Endothelial cell of umbilical vein (primary cell): ENCODE results near the gene C5AR1. TPM values are rescaled to one million over a fixed set of nuclear protein-coding genes. Genes with fewer than 3 reads are reported as not detected.

Source experiments
- BruUV-seq: library from RNA; stranded (reverse); fragments of 400-500 nt; replicated peaks from 2 replicates; lab custom pipeline; 2021; lab: Mats Ljungman, UMichigan
- CTCF ChIA-PET: fragments of 300-600, 350-600 bp; sonication (Branson Sonifier 250); formaldehyde crosslinking; loops from one replicate; lab custom pipeline; 2021; ENCODE audit warnings: antibody characterized with exemption, inconsistent platforms; lab: Charles Lee
- POLR2A ChIA-PET: fragments of 300-600, 350-600 bp; sonication (Branson Sonifier 250); formaldehyde crosslinking; loops from one replicate; lab custom pipeline; 2021; ENCODE audit warnings: antibody characterized with exemption, inconsistent platforms; lab: Charles Lee
- DNase-seq: peaks from one replicate; pipeline ENCODE4 v3.0.0-alpha.2; 2011; ENCODE audit warnings: low read depth, low spot score
- FAIRE-seq: peaks from 2 replicates; lab custom pipeline; 2011; peaks lifted over from hg19 to GRCh38; lab: Jason Lieb, UNC
- H2AFZ ChIP-seq: 2 replicates; pipeline ENCODE4 v1.6.0; 2012; ENCODE audit warnings: low read depth, low read length, control low read depth, inconsistent platforms
- H3K27ac ChIP-seq: 2 replicates; pipeline ENCODE4 v1.5.1; 2011; ENCODE audit warnings: low read depth, mild to moderate bottlenecking, control low read depth, low read length, moderate library complexity; ENCODE audit not compliant: insufficient read depth
- H3K27me3 ChIP-seq, 2 experiments: 2 replicates each; pipeline versions ENCODE4 v1.6.0 to v1.6.1; 2011; ENCODE audit warnings: low read length in 2 of 2, mixed read lengths in 1 of 2; ENCODE audit not compliant: control insufficient read depth in 2 of 2, insufficient read depth in 2 of 2
- H3K36me3 ChIP-seq, 2 experiments: 2 replicates in 1 of 2; 3 replicates in 1 of 2; pipeline ENCODE4 v1.5.1; 2011; ENCODE audit warnings: low read length in 2 of 2, mild to moderate bottlenecking in 1 of 2, moderate library complexity in 1 of 2; ENCODE audit not compliant: control insufficient read depth in 2 of 2, insufficient read depth in 2 of 2; ENCODE audit errors: extremely low read depth in 1 of 2
- H3K4me1 ChIP-seq: 3 replicates; pipeline ENCODE4 v1.5.1; 2011; ENCODE audit warnings: mild to moderate bottlenecking, low read length; ENCODE audit not compliant: control insufficient read depth, insufficient read depth; ENCODE audit errors: extremely low read depth
- H3K4me2 ChIP-seq: 2 replicates; pipeline ENCODE4 v1.6.1; 2011; ENCODE audit warnings: low read length, control low read depth, mixed read lengths; ENCODE audit not compliant: insufficient read depth
- H3K4me3 ChIP-seq, 3 experiments: fragments of 200-600 bp in 1 of 3; sonication (generic), shearing (Covaris generic) in 1 of 3; replicated peaks in 1 of 3; 2 replicates each; pipeline ENCODE4 v1.5.1; 2011 to 2016; ENCODE audit warnings: control low read depth in 3 of 3, low read length in 3 of 3, mild to moderate bottlenecking in 2 of 3, inconsistent platforms in 1 of 3, low read depth in 1 of 3, moderate library complexity in 1 of 3; ENCODE audit not compliant: insufficient read depth in 1 of 3
- H3K79me2 ChIP-seq: 2 replicates; pipeline ENCODE4 v1.6.0; 2012; ENCODE audit warnings: low read length, inconsistent platforms; ENCODE audit not compliant: control insufficient read depth, insufficient read depth
- H3K9ac ChIP-seq: replicated peaks from 2 replicates; pipeline ENCODE3; 2011; ENCODE audit warnings: low read length, control low read depth; ENCODE audit not compliant: insufficient read depth; ENCODE audit errors: extremely low read depth
- H3K9me1 ChIP-seq: replicated peaks from 3 replicates; pipeline ENCODE4 v1.6.0; 2011; ENCODE audit warnings: mild to moderate bottlenecking, low read length; ENCODE audit not compliant: control insufficient read depth, insufficient read depth; ENCODE audit errors: extremely low read depth
- H3K9me3 ChIP-seq: replicated peaks from 2 replicates; pipeline ENCODE4 v1.5.1; 2012; ENCODE audit warnings: low read length, inconsistent platforms; ENCODE audit not compliant: control insufficient read depth, insufficient read depth
- H4K20me1 ChIP-seq: replicated peaks from 2 replicates; pipeline ENCODE3; 2011; ENCODE audit warnings: mild to moderate bottlenecking, low read length; ENCODE audit not compliant: control insufficient read depth, insufficient read depth; ENCODE audit errors: extremely low read depth
- EZH2 ChIP-seq: IDR thresholded peaks from 2 replicates; pipeline ENCODE4 v1.6.1; 2012; ENCODE audit warnings: borderline replicate concordance, low read depth, mild to moderate bottlenecking, moderate library complexity, low read length, inconsistent platforms; ENCODE audit not compliant: severe bottlenecking
- FOS ChIP-seq: IDR thresholded peaks from 2 replicates; pipeline ENCODE4 v1.6.1; 2011; ENCODE audit warnings: mild to moderate bottlenecking, low read length, moderate library complexity, borderline replicate concordance; ENCODE audit not compliant: insufficient read depth
- GATA2 ChIP-seq: IDR thresholded peaks from 2 replicates; pipeline ENCODE4 v1.7.0; 2011; ENCODE audit warnings: low read depth, mild to moderate bottlenecking, moderate library complexity, mixed read lengths, low read length; ENCODE audit not compliant: insufficient read length, insufficient read depth
- JUN ChIP-seq: IDR thresholded peaks from 2 replicates; pipeline ENCODE4 v1.6.1; 2011; ENCODE audit warnings: borderline replicate concordance, low read depth; ENCODE audit not compliant: insufficient read length, insufficient read depth
- POLR2A ChIP-seq: IDR thresholded peaks from 2 replicates; pipeline ENCODE4 v1.6.1; 2012; ENCODE audit warnings: low read depth, mild to moderate bottlenecking, control low read depth, low read length
- POLR2AphosphoS5 ChIP-seq: IDR thresholded peaks from 2 replicates; pipeline ENCODE4 v1.6.1; 2012; ENCODE audit warnings: low read depth, mild to moderate bottlenecking, control low read depth, low read length, moderate library complexity; ENCODE audit not compliant: insufficient read depth
- dilution Hi-C: fragments of 300-500 bp; cut with MboI; formaldehyde crosslinking; loops from one replicate; pipeline ENCODE4 v1.15.0; 2019; ENCODE audit warnings: low sequenced_read_pairs; ENCODE audit not compliant: extremely low pct_ligation_motif_present
- intact Hi-C: fragments of 100-400 bp; cut with micrococcal nuclease; formaldehyde crosslinking; loops from one replicate; pipeline ENCODE4 v1.10.0; 2022
- polyA plus RNA-seq, 4 experiments: library from polyadenylated mRNA; depleted of rRNA in 3 of 4; stranded (reverse) in 3 of 4; unstranded in 1 of 4; fragments of >200 nt; gene quantifications; 2 replicates each; pipeline versions ENCODE4 v1.2.1 to v1.2.3, GENCODE V29; 2011 to 2012; ENCODE audit warnings: missing spikeins in 1 of 4
- total RNA-seq: library from RNA; stranded (reverse); gene quantifications from 2 replicates; pipeline ENCODE4 v1.2.3, GENCODE V29; 2021
- TF ChIP-seq, protein P1 (sequence below), 2 donors: IDR thresholded peaks; 1 replicate in 1 of 2; 2 replicates in 1 of 2; pipeline ENCODE4 v1.5.1; 2011; ENCODE audit warnings: low read length in 2 of 2, mild to moderate bottlenecking in 2 of 2, moderate library complexity in 2 of 2, control low read depth in 1 of 2, inconsistent platforms in 1 of 2, low read depth in 1 of 2; ENCODE audit not compliant: insufficient read depth in 1 of 2; ENCODE audit errors: extremely low read depth in 1 of 2
- TF ChIP-seq, protein P2 (sequence below): IDR thresholded peaks from 2 replicates; pipeline ENCODE4 v1.6.1; 2011; ENCODE audit not compliant: insufficient read depth, insufficient read length

Gene C5AR1
- total and polyA plus RNA-seq, 2 donors (not counting 3 experiments of a cell fraction or from before 2014, with no cell fraction given): 0.11 to 0.49 TPM

GRCh38 chr19:47323409-47323808 lies 13.7 kb downstream of the C5AR1 start:
- Histone ChIP-seq H3K9ac (no peak overlapping the region), H3K79me2 (no peaks in the 10 kb centered on the region), H3K4me2 (no peak overlapping the region), H4K20me1 (no peaks in the 10 kb centered on the region), H3K27ac (no peak overlapping the region), H3K9me1 (no peaks in the 10 kb centered on the region), H2AFZ (no peak overlapping the region), H3K4me1 (peaks cover 7% of the 10 kb centered on the region), H3K4me3 (no peak overlapping the region), H3K27me3 (peaks cover 0 to 4% of the 10 kb centered on the region in 2 experiments), H3K9me3 (no peaks in the 10 kb centered on the region), H3K36me3 (no peaks in the 10 kb centered on the region)
- TF ChIP-seq GATA2 (no peak), POLR2AphosphoS5 (no peak), POLR2A (no peak)
- TF ChIP-seq, protein P1, sequence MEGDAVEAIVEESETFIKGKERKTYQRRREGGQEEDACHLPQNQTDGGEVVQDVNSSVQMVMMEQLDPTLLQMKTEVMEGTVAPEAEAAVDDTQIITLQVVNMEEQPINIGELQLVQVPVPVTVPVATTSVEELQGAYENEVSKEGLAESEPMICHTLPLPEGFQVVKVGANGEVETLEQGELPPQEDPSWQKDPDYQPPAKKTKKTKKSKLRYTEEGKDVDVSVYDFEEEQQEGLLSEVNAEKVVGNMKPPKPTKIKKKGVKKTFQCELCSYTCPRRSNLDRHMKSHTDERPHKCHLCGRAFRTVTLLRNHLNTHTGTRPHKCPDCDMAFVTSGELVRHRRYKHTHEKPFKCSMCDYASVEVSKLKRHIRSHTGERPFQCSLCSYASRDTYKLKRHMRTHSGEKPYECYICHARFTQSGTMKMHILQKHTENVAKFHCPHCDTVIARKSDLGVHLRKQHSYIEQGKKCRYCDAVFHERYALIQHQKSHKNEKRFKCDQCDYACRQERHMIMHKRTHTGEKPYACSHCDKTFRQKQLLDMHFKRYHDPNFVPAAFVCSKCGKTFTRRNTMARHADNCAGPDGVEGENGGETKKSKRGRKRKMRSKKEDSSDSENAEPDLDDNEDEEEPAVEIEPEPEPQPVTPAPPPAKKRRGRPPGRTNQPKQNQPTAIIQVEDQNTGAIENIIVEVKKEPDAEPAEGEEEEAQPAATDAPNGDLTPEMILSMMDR (IDR thresholded peaks at IDR 0.05; ENCODE audit: extremely low read depth in 1 of 2, insufficient read depth in 1 of 2, low read depth in 1 of 2, low read length in 2 of 2): no peak
- ChIA-PET CTCF (interaction anchor here (1.0 to 3.7 kb wide), 5 partner anchors 10 to 25 kb away, joined by 3 to 13 read pairs (median 3); partner anchors contain the start of gene DHX34), POLR2A (no interaction called here)
- dilution Hi-C loops: no loop called here
- DNase-seq: no peak
- BruUV-seq: no TSS peak
- no peak for FAIRE-seq
- intact Hi-C loops: no loop called here

GRCh38 chr19:47323872-47324271 lies 14.2 kb downstream of the C5AR1 start:
- ChIA-PET POLR2A (no interaction called here), CTCF (interaction anchor here (1.7 to 3.7 kb wide), 3 partner anchors 19 to 25 kb away, joined by 3 to 13 read pairs (median 5); partner anchors contain the start of gene DHX34)
- no TSS peak for BruUV-seq
- intact Hi-C loops: no loop called here
- no peak overlapping the region for H3K27ac ChIP-seq
- H3K9me3 ChIP-seq: no peaks in the 10 kb centered on the region
- H3K4me2 ChIP-seq: no peak overlapping the region
- H3K4me3 ChIP-seq: no peak overlapping the region
- H2AFZ ChIP-seq: no peak overlapping the region
- H3K27me3 ChIP-seq: peaks cover 0 to 2% of the 10 kb centered on the region in 2 experiments
- H3K9me1 ChIP-seq: no peaks in the 10 kb centered on the region
- FAIRE-seq: no peak
- no peak overlapping the region for H3K9ac ChIP-seq
- TF ChIP-seq, protein P1 (IDR thresholded peaks at IDR 0.05; ENCODE audit: extremely low read depth in 1 of 2, insufficient read depth in 1 of 2, low read depth in 1 of 2, low read length in 2 of 2): no peak
- no peak for TF ChIP-seq JUN
- TF ChIP-seq POLR2A: no peak
- TF ChIP-seq FOS: no peak
- TF ChIP-seq, protein P2, sequence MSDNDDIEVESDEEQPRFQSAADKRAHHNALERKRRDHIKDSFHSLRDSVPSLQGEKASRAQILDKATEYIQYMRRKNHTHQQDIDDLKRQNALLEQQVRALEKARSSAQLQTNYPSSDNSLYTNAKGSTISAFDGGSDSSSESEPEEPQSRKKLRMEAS: no peak
- TF ChIP-seq EZH2: no peak
- H3K36me3 ChIP-seq: no peaks in the 10 kb centered on the region
- no peaks in the 10 kb centered on the region for H3K79me2 ChIP-seq
- H3K4me1 ChIP-seq: peaks cover 7% of the 10 kb centered on the region
- dilution Hi-C loops: no loop called here
- no peaks in the 10 kb centered on the region for H4K20me1 ChIP-seq
- DNase-seq: no peak
